Neutrophil (primary cell): ENCODE measurements around the gene NKD1.

Experiments used
- H3K27ac ChIP-seq: fragments of 200-600 bp; sonication (generic); 2 replicates; pipeline ENCODE4 v1.5.1; 2016; ENCODE audit warnings: mild to moderate bottlenecking, moderate library complexity
- H3K27me3 ChIP-seq: fragments of 200-600 bp; sonication (generic); 2 replicates; pipeline ENCODE4 v1.6.0; 2016; ENCODE audit warnings: mild to moderate bottlenecking
- H3K36me3 ChIP-seq: fragments of 200-600 bp; sonication (generic); 2 replicates; pipeline ENCODE4 v1.5.1; 2017
- H3K4me1 ChIP-seq, 2 experiments: fragments of 200-600 bp in 1 of 2; sonication (generic) in 1 of 2; 1 replicate in 1 of 2; 2 replicates in 1 of 2; pipeline versions ENCODE4 v1.5.1 to v1.6.1; 2013 to 2016; ENCODE audit warnings: low read depth in 1 of 2, low read length in 1 of 2, mild to moderate bottlenecking in 1 of 2, moderate library complexity in 1 of 2; ENCODE audit not compliant: control insufficient read depth in 1 of 2, insufficient read depth in 1 of 2
- H3K4me3 ChIP-seq, 2 experiments: fragments of 200-600 bp in 1 of 2; sonication (generic) in 1 of 2; 1 replicate in 1 of 2; 2 replicates in 1 of 2; pipeline ENCODE4 v1.5.1; 2013 to 2016; ENCODE audit warnings: low read depth in 1 of 2, low read length in 1 of 2, mild to moderate bottlenecking in 1 of 2, moderate library complexity in 1 of 2
- H3K9me3 ChIP-seq: fragments of 200-600 bp; sonication (generic); 2 replicates; pipeline ENCODE4 v1.5.1; 2016
- CTCF ChIP-seq: fragments of 200-600 bp; sonication (generic); IDR thresholded peaks from 2 replicates; pipeline ENCODE4 v1.5.1; 2016; ENCODE audit warnings: antibody characterized with exemption

The NKD1 gene

GRCh38 chr16:50612849-50613198, 64.6 kb downstream of the NKD1 start:
- H3K4me3 ChIP-seq, result no peak overlapping the region
- H3K27me3 ChIP-seq, result peaks cover 16% of the 10 kb centered on the region
- TF ChIP-seq CTCF, result no peak
- H3K36me3 ChIP-seq, result no peaks in the 10 kb centered on the region
- H3K9me3 ChIP-seq, result no peaks in the 10 kb centered on the region
- H3K27ac ChIP-seq, result no peak overlapping the region
- H3K4me1 ChIP-seq, result peaks cover 20% of the 10 kb centered on the region in 2 experiments

- Histone ChIP-seq H3K4me1 (peaks cover 20% of the 10 kb centered on the region in 2 experiments), H3K4me3 (no peak overlapping the region), H3K9me3 (no peaks in the 10 kb centered on the region), H3K27ac (no peak overlapping the region), H3K27me3 (peaks cover 16% of the 10 kb centered on the region), H3K36me3 (no peaks in the 10 kb centered on the region)
- TF ChIP-seq CTCF, result no peak
Observed at GRCh38 chr16:50613281-50613963, 65.2 kb downstream of the NKD1 start.

GRCh38 chr16:50613964-50614474, 65.8 kb downstream of the NKD1 start:
- Histone ChIP-seq H3K27ac (no peak overlapping the region), H3K27me3 (peaks cover 16% of the 10 kb centered on the region), H3K36me3 (no peaks in the 10 kb centered on the region), H3K4me1 (peaks cover 20% of the 10 kb centered on the region in 2 experiments), H3K9me3 (no peaks in the 10 kb centered on the region), H3K4me3 (no peak overlapping the region)
- no peak for TF ChIP-seq CTCF

- no peak for TF ChIP-seq CTCF
- Histone ChIP-seq H3K4me3 (no peak overlapping the region), H3K9me3 (no peaks in the 10 kb centered on the region), H3K36me3 (no peaks in the 10 kb centered on the region), H3K4me1 (peaks cover 20% of the 10 kb centered on the region in 2 experiments), H3K27ac (no peak overlapping the region), H3K27me3 (peaks cover 16% of the 10 kb centered on the region)
Observed at GRCh38 chr16:50614955-50615724, 66.9 kb downstream of the NKD1 start.

- Histone ChIP-seq H3K4me3 (no peak overlapping the region), H3K9me3 (no peaks in the 10 kb centered on the region)
- no peak for TF ChIP-seq CTCF
Observed at GRCh38 chr16:50615891-50616290, 67.7 kb downstream of the NKD1 start.

More at GRCh38 chr16:50615891-50616290, 67.7 kb downstream of the NKD1 start:
- no peaks in the 10 kb centered on the region for H3K36me3 ChIP-seq
- H3K27me3 ChIP-seq, result peaks cover 16% of the 10 kb centered on the region
- H3K27ac ChIP-seq, result no peak overlapping the region
- H3K4me1 ChIP-seq, result peaks cover 20% of the 10 kb centered on the region in 2 experiments
